OCI-LY3 (cell line): ENCODE measurements around the gene SVIL.

Source experiments
- H2AFZ ChIP-seq: fragments of 200-600, 300-600 bp; shearing (Covaris generic); 2 replicates; pipeline ENCODE4 v1.6.0; 2014; ENCODE audit warnings: antibody characterized with exemption, low read depth, low read length
- H3K27ac ChIP-seq: fragments of 200-600, 300-600 bp; sonication (generic); 2 replicates; pipeline ENCODE4 v1.5.1; 2014; ENCODE audit warnings: mild to moderate bottlenecking, low read length, moderate library complexity, mixed read lengths
- H3K27me3 ChIP-seq: fragments of 200-600, 300-600 bp; sonication (generic); 2 replicates; pipeline ENCODE4 v1.6.1; 2014; ENCODE audit warnings: low read depth, low read length, mixed read lengths
- H3K36me3 ChIP-seq: fragments of 200-600, 300-600 bp; sonication (generic); replicated peaks from 2 replicates; pipeline ENCODE3; 2014; ENCODE audit warnings: low read depth, low read length, mixed read lengths
- H3K4me1 ChIP-seq: fragments of 300-600, 200-600 bp; sonication (generic); 2 replicates; pipeline ENCODE4 v1.6.1; 2014; ENCODE audit warnings: low read length, mixed read lengths
- H3K4me2 ChIP-seq: fragments of 200-600, 300-600 bp; sonication (generic); 2 replicates; pipeline ENCODE4 v1.6.1; 2014; ENCODE audit warnings: low read length, mixed read lengths
- H3K4me3 ChIP-seq: fragments of 300-600, 200-600 bp; sonication (generic); 2 replicates; pipeline ENCODE4 v1.5.1; 2014; ENCODE audit warnings: antibody characterized with exemption, mild to moderate bottlenecking, low read length, moderate library complexity
- H3K79me2 ChIP-seq: fragments of 300-600, 200-600 bp; shearing (Covaris generic); 2 replicates; pipeline ENCODE4 v1.6.1; 2014; ENCODE audit warnings: mild to moderate bottlenecking, low read length, mixed read lengths
- H3K9ac ChIP-seq: fragments of 300-600, 200-600 bp; shearing (Covaris generic); 2 replicates; pipeline ENCODE4 v1.6.0; 2014; ENCODE audit warnings: mild to moderate bottlenecking, low read length, moderate library complexity
- H3K9me3 ChIP-seq: fragments of 200-600, 300-600 bp; shearing (Covaris generic); 2 replicates; pipeline ENCODE4 v1.6.1; 2014; ENCODE audit warnings: low read length, mixed read lengths; ENCODE audit not compliant: insufficient read depth
- H4K20me1 ChIP-seq: fragments of 200-600, 300-600 bp; sonication (generic); 2 replicates; pipeline ENCODE4 v1.6.1; 2016; ENCODE audit warnings: low read length, mixed read lengths; ENCODE audit not compliant: insufficient read depth
- CTCF ChIP-seq: fragments of 200-600, 300-600 bp; sonication (generic); IDR thresholded peaks from 2 replicates; pipeline ENCODE4 v1.5.1; 2014; ENCODE audit warnings: antibody characterized with exemption, low read length, low read depth
- EZH2phosphoT487 ChIP-seq: fragments of 200-600 bp; shearing (Covaris generic); IDR thresholded peaks from 2 replicates; pipeline ENCODE4 v1.6.1; 2018; ENCODE audit warnings: antibody characterized with exemption, mixed run types, low read depth

The SVIL gene

GRCh38 chr10:29647478-29647877, 12.7 kb upstream of the SVIL start:
- Histone ChIP-seq H3K4me3 (no peak overlapping the region), H3K36me3 (no peaks in the 10 kb centered on the region), H3K9me3 (no peaks in the 10 kb centered on the region), H3K27ac (no peak overlapping the region), H3K79me2 (no peaks in the 10 kb centered on the region), H3K27me3 (no peaks in the 10 kb centered on the region), H3K4me2 (no peak overlapping the region), H3K9ac (no peak overlapping the region), H3K4me1 (no peaks in the 10 kb centered on the region), H4K20me1 (no peaks in the 10 kb centered on the region), H2AFZ (no peak overlapping the region)
- TF ChIP-seq EZH2phosphoT487: no peak

GRCh38 chr10:29646960-29647461, 12.2 kb upstream of the SVIL start:
- H4K20me1 ChIP-seq: no peaks in the 10 kb centered on the region
- no peak overlapping the region for H2AFZ ChIP-seq
- H3K36me3 ChIP-seq: no peaks in the 10 kb centered on the region
- H3K4me2 ChIP-seq: no peak overlapping the region
- no peak for TF ChIP-seq CTCF
- TF ChIP-seq EZH2phosphoT487: no peak
- no peak overlapping the region for H3K4me3 ChIP-seq
- H3K79me2 ChIP-seq: no peaks in the 10 kb centered on the region
- H3K27ac ChIP-seq: no peak overlapping the region
- no peaks in the 10 kb centered on the region for H3K4me1 ChIP-seq
- H3K9me3 ChIP-seq: no peaks in the 10 kb centered on the region
- no peak overlapping the region for H3K9ac ChIP-seq
- no peaks in the 10 kb centered on the region for H3K27me3 ChIP-seq

GRCh38 chr10:29646238-29646902, 11.6 kb upstream of the SVIL start:
- Histone ChIP-seq H3K9me3 (no peaks in the 10 kb centered on the region), H3K36me3 (no peaks in the 10 kb centered on the region), H4K20me1 (no peaks in the 10 kb centered on the region), H3K9ac (no peak overlapping the region), H3K4me2 (no peak overlapping the region), H3K79me2 (no peaks in the 10 kb centered on the region), H3K4me3 (no peak overlapping the region), H3K27me3 (no peaks in the 10 kb centered on the region), H2AFZ (no peak overlapping the region), H3K27ac (no peak overlapping the region), H3K4me1 (no peaks in the 10 kb centered on the region)
- TF ChIP-seq CTCF: no peak
- no peak for TF ChIP-seq EZH2phosphoT487

GRCh38 chr10:29643771-29644501, 9.2 kb upstream of the SVIL start:
- Histone ChIP-seq H4K20me1 (no peaks in the 10 kb centered on the region), H3K4me3 (no peak overlapping the region), H3K9me3 (no peaks in the 10 kb centered on the region), H3K27me3 (no peaks in the 10 kb centered on the region), H3K9ac (no peak overlapping the region), H3K4me1 (no peaks in the 10 kb centered on the region), H3K79me2 (no peaks in the 10 kb centered on the region), H2AFZ (no peak overlapping the region), H3K36me3 (no peaks in the 10 kb centered on the region), H3K27ac (no peak overlapping the region), H3K4me2 (no peak overlapping the region)
- no peak for TF ChIP-seq CTCF
- no peak for TF ChIP-seq EZH2phosphoT487
